ENCODE data around the gene COP1. TPM values are rescaled to one million over a fixed set of nuclear protein-coding genes. Genes with fewer than 3 reads are reported as not detected.

COP1 gene
- total and polyA plus RNA-seq, 2 of the 13 experiments (the other 11 are each of a cell fraction or from before 2014, with no cell fraction given): 20.5 to 51.3 TPM

DNA sequence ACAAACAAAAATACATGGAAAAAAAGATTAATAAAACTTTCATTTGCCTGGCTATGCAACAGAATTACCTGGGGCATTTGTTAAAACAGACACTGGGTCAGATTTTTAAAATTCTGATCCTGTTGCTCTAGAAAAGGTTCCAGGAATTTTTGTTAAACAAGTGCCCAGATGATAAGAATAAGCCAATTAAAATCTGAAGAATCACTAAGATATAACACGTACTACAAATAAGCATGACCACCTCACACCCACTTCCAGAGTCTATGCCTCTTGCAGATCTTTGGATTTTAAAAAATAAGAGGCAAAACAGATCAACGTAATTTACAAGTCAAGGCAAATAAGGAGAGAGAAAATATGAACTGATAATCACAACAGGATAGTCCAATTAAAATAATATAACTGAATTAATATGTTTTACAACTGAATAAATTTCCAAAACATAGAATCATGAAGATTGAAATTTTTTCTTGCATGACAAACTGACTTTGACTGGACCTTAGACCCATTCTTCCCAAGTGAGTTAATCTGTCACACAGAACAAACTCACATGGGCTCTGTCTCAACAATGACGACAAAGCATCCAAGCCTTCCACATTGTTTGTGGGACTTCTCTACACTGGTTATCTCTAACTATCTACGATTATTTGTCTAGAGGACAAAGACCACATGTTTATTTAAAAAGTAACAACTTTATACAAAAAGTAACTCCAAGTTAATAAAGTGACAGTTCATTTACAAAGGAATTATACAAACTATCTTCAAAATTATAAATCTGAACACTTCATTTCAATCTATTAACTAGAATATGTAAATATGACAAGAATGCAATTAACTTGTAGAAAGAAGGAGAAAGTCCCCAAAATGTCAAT, 56.9 kb downstream of the COP1 start (continued):
- TF ChIP-seq ZNF10 (CRISPR knock-in tag; IDR thresholded peaks at IDR 0.05; ENCODE audit: borderline replicate concordance, low read depth) (no peak), POGZ (CRISPR knock-in tag; IDR thresholded peaks at IDR 0.05) (peak; percentile 92), RARG (CRISPR knock-in tag; IDR thresholded peaks at IDR 0.05; ENCODE audit: low read depth) (no peak), ERF (CRISPR knock-in tag; IDR thresholded peaks at IDR 0.05) (peak; percentile 53; the same call in 1 of the 2 replicates), NCOA5 (CRISPR knock-in tag; IDR thresholded peaks at IDR 0.05) (no peak), HDAC2 (CRISPR knock-in tag; IDR thresholded peaks at IDR 0.05) (peak; percentile 53), SYNCRIP (IDR thresholded peaks at IDR 0.05; ENCODE audit: insufficient read depth, low read depth, low read length) (no peak), ZNF672 (CRISPR knock-in tag; IDR thresholded peaks at IDR 0.05) (no peak), NFYB (CRISPR knock-in tag; IDR thresholded peaks at IDR 0.05) (no peak), ZNF235 (CRISPR knock-in tag; IDR thresholded peaks at IDR 0.05; ENCODE audit: borderline replicate concordance) (no peak), ZNF780A (CRISPR knock-in tag; IDR thresholded peaks at IDR 0.05) (no peak), PHF5A (CRISPR knock-in tag; IDR thresholded peaks at IDR 0.05; ENCODE audit: low read depth, unreplicated experiment) (peak; percentile 52), BCL6 (CRISPR knock-in tag; IDR thresholded peaks at IDR 0.05) (peak; percentile 71), ZNF331 (CRISPR knock-in tag; IDR thresholded peaks at IDR 0.05) (peak; percentile 66), ZNF143 (CRISPR knock-in tag; IDR thresholded peaks at IDR 0.05) (no peak)
- TF ChIP-seq, protein P1, sequence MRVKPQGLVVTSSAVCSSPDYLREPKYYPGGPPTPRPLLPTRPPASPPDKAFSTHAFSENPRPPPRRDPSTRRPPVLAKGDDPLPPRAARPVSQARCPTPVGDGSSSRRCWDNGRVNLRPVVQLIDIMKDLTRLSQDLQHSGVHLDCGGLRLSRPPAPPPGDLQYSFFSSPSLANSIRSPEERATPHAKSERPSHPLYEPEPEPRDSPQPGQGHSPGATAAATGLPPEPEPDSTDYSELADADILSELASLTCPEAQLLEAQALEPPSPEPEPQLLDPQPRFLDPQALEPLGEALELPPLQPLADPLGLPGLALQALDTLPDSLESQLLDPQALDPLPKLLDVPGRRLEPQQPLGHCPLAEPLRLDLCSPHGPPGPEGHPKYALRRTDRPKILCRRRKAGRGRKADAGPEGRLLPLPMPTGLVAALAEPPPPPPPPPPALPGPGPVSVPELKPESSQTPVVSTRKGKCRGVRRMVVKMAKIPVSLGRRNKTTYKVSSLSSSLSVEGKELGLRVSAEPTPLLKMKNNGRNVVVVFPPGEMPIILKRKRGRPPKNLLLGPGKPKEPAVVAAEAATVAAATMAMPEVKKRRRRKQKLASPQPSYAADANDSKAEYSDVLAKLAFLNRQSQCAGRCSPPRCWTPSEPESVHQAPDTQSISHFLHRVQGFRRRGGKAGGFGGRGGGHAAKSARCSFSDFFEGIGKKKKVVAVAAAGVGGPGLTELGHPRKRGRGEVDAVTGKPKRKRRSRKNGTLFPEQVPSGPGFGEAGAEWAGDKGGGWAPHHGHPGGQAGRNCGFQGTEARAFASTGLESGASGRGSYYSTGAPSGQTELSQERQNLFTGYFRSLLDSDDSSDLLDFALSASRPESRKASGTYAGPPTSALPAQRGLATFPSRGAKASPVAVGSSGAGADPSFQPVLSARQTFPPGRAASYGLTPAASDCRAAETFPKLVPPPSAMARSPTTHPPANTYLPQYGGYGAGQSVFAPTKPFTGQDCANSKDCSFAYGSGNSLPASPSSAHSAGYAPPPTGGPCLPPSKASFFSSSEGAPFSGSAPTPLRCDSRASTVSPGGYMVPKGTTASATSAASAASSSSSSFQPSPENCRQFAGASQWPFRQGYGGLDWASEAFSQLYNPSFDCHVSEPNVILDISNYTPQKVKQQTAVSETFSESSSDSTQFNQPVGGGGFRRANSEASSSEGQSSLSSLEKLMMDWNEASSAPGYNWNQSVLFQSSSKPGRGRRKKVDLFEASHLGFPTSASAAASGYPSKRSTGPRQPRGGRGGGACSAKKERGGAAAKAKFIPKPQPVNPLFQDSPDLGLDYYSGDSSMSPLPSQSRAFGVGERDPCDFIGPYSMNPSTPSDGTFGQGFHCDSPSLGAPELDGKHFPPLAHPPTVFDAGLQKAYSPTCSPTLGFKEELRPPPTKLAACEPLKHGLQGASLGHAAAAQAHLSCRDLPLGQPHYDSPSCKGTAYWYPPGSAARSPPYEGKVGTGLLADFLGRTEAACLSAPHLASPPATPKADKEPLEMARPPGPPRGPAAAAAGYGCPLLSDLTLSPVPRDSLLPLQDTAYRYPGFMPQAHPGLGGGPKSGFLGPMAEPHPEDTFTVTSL (CRISPR knock-in tag; IDR thresholded peaks at IDR 0.05; ENCODE audit: borderline replicate concordance): peak; percentile 89; the same call in 1 of the 2 replicates
- TF ChIP-seq, protein P2, sequence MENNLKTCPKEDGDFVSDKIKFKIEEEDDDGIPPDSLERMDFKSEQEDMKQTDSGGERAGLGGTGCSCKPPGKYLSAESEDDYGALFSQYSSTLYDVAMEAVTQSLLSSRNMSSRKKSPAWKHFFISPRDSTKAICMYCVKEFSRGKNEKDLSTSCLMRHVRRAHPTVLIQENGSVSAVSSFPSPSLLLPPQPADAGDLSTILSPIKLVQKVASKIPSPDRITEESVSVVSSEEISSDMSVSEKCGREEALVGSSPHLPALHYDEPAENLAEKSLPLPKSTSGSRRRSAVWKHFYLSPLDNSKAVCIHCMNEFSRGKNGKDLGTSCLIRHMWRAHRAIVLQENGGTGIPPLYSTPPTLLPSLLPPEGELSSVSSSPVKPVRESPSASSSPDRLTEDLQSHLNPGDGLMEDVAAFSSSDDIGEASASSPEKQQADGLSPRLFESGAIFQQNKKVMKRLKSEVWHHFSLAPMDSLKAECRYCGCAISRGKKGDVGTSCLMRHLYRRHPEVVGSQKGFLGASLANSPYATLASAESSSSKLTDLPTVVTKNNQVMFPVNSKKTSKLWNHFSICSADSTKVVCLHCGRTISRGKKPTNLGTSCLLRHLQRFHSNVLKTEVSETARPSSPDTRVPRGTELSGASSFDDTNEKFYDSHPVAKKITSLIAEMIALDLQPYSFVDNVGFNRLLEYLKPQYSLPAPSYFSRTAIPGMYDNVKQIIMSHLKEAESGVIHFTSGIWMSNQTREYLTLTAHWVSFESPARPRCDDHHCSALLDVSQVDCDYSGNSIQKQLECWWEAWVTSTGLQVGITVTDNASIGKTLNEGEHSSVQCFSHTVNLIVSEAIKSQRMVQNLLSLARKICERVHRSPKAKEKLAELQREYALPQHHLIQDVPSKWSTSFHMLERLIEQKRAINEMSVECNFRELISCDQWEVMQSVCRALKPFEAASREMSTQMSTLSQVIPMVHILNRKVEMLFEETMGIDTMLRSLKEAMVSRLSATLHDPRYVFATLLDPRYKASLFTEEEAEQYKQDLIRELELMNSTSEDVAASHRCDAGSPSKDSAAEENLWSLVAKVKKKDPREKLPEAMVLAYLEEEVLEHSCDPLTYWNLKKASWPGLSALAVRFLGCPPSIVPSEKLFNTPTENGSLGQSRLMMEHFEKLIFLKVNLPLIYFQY (CRISPR knock-in tag; IDR thresholded peaks at IDR 0.05; ENCODE audit: borderline replicate concordance): peak; percentile 27; the same call in 1 of the 2 replicates
- TF ChIP-seq, protein P3, sequence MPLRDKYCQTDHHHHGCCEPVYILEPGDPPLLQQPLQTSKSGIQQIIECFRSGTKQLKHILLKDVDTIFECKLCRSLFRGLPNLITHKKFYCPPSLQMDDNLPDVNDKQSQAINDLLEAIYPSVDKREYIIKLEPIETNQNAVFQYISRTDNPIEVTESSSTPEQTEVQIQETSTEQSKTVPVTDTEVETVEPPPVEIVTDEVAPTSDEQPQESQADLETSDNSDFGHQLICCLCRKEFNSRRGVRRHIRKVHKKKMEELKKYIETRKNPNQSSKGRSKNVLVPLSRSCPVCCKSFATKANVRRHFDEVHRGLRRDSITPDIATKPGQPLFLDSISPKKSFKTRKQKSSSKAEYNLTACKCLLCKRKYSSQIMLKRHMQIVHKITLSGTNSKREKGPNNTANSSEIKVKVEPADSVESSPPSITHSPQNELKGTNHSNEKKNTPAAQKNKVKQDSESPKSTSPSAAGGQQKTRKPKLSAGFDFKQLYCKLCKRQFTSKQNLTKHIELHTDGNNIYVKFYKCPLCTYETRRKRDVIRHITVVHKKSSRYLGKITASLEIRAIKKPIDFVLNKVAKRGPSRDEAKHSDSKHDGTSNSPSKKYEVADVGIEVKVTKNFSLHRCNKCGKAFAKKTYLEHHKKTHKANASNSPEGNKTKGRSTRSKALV (CRISPR knock-in tag; IDR thresholded peaks at IDR 0.05): no peak

Measured in HepG2 (cell line).